GM12878 (cell line): ENCODE data around the gene CBR4.

Experiments
- CHD1 ChIP-seq: IDR thresholded peaks from 2 replicates; pipeline ENCODE4 v1.6.1; 2012; ENCODE audit warnings: low read depth, low read length, improper control_type of control experiment
- CTCF ChIP-seq, 3 experiments: IDR thresholded peaks in 2 of 3; conservative IDR thresholded peaks in 1 of 3; 2 replicates each; pipeline ENCODE4 v1.5.1; 2011; ENCODE audit warnings: low read depth in 3 of 3, low read length in 3 of 3, mild to moderate bottlenecking in 3 of 3, control low read depth in 2 of 3, moderate library complexity in 2 of 3, inconsistent platforms in 1 of 3, mixed read lengths in 1 of 3; ENCODE audit not compliant: control insufficient read depth in 2 of 3, insufficient read depth in 1 of 3; ENCODE audit errors: extremely low read depth in 1 of 3
- EZH2 ChIP-seq: IDR thresholded peaks from 2 replicates; pipeline ENCODE4 v1.6.1; 2012; ENCODE audit warnings: low read depth, mild to moderate bottlenecking, control low read depth, inconsistent platforms, low read length, borderline replicate concordance; ENCODE audit not compliant: control insufficient read depth
- JUND ChIP-seq: IDR thresholded peaks from 2 replicates; pipeline ENCODE4 v1.6.1; 2012; ENCODE audit warnings: low read depth, mild to moderate bottlenecking, low read length, improper control_type of control experiment, moderate library complexity
- NFIC ChIP-seq: IDR thresholded peaks from 2 replicates; pipeline ENCODE4 v1.6.1; 2012; ENCODE audit warnings: low read depth, mild to moderate bottlenecking, inconsistent platforms, low read length, moderate library complexity
- POLR2AphosphoS5 ChIP-seq: IDR thresholded peaks from 2 replicates; pipeline ENCODE4 v1.6.1; 2011; ENCODE audit warnings: mild to moderate bottlenecking, low read length, inconsistent platforms
- POU2F2 ChIP-seq: IDR thresholded peaks from 3 replicates; pipeline ENCODE4 v1.6.1; 2011; ENCODE audit warnings: low read depth, mild to moderate bottlenecking, low read length, borderline replicate concordance
- RB1 ChIP-seq: fragments of 450-650 bp; formaldehyde crosslinking; IDR thresholded peaks from 2 replicates; pipeline ENCODE4 v1.6.1; 2017; ENCODE audit warnings: mild to moderate bottlenecking, borderline replicate concordance
- SP1 ChIP-seq: IDR thresholded peaks from one replicate; pipeline ENCODE4 v1.6.1; 2011; ENCODE audit warnings: low read depth, low read length
- TCF12 ChIP-seq: IDR thresholded peaks from 2 replicates; pipeline ENCODE4 v1.6.1; 2011; ENCODE audit warnings: low read depth, mild to moderate bottlenecking, low read length
- TF ChIP-seq, protein P1 (sequence below): IDR thresholded peaks from 2 replicates; pipeline ENCODE4 v1.6.1; 2012; ENCODE audit warnings: low read depth, low read length, improper control_type of control experiment
- TF ChIP-seq, protein P2 (sequence below): IDR thresholded peaks from 2 replicates; pipeline ENCODE4 v1.6.1; 2012; ENCODE audit warnings: low read depth, low read length, improper control_type of control experiment

DNA sequence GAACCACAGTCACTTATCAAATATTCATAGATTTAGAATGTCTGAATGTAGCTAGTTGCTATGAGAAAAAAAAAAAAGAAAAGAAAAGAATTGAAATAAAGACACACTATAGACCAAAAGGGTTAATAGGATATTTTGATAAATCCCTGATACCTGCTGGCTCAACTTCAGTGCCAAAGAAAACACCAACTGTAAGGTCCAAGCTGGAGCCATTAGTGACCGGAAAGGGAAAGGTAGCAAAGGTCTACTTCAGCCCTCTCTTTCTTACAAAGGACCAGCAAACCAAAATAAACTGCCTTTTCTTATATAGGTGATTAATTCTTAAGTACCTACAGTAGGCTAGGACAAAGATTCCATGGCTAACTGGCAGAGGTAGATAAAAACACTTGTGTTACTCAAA is 9.7 kb downstream of the CBR4 start:
- TF ChIP-seq POLR2AphosphoS5 (no peak), CTCF (IDR thresholded peaks at IDR 0.05 in 2 of 3, conservative IDR thresholded peaks at IDR 0.05 in 1 of 3; ENCODE audit: control insufficient read depth in 2 of 3, extremely low read depth in 1 of 3, insufficient read depth in 1 of 3, low read depth in 3 of 3, low read length in 3 of 3) (no peak), POU2F2 (no peak), SP1 (no peak), NFIC (no peak), RB1 (no peak), JUND (no peak), CHD1 (no peak), TCF12 (no peak), EZH2 (no peak)
- TF ChIP-seq, protein P1, sequence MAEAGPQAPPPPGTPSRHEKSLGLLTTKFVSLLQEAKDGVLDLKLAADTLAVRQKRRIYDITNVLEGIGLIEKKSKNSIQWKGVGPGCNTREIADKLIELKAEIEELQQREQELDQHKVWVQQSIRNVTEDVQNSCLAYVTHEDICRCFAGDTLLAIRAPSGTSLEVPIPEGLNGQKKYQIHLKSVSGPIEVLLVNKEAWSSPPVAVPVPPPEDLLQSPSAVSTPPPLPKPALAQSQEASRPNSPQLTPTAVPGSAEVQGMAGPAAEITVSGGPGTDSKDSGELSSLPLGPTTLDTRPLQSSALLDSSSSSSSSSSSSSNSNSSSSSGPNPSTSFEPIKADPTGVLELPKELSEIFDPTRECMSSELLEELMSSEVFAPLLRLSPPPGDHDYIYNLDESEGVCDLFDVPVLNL = no peak
- TF ChIP-seq, protein P2, sequence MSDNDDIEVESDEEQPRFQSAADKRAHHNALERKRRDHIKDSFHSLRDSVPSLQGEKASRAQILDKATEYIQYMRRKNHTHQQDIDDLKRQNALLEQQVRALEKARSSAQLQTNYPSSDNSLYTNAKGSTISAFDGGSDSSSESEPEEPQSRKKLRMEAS = no peak
